ENCODE data around the gene KIF15.
"Not testable (repeated sequence)": the region's sequence is repeated elsewhere in the genome, so short reads cannot be mapped to it uniquely, and the experiment has no call there.

KIF15 gene

GRCh38 chr3:44805960-44806359 lies 44.4 kb downstream of the KIF15 start:
- no peak for DNase-seq
- in situ Hi-C loops (cut with MboI; ENCODE audit: low pct_unique_long_range_greater_than_20kb, low sequenced_read_pairs): no loop called here

DNA sequence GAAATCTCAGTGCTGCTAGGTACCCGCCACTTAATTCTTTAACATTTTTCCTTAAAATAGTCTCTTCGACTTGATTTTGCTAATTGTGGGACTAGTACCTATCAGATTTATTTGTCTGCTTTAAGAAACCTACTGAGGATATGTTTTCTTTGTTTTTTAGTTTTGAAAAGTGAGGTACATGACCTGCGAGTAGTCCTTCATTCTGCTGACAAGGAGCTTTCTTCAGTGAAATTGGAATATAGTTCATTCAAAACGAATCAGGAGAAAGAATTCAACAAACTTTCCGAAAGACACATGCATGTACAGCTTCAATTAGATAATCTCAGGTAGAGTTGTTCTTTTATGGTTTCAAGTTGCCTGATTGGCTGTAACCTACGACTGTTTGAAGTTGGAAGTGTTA lies 53.2 kb downstream of the KIF15 start:
- DNase-seq: no peak
- in situ Hi-C loops (cut with MboI; ENCODE audit: low pct_unique_long_range_greater_than_20kb, low sequenced_read_pairs): no loop called here

DNA sequence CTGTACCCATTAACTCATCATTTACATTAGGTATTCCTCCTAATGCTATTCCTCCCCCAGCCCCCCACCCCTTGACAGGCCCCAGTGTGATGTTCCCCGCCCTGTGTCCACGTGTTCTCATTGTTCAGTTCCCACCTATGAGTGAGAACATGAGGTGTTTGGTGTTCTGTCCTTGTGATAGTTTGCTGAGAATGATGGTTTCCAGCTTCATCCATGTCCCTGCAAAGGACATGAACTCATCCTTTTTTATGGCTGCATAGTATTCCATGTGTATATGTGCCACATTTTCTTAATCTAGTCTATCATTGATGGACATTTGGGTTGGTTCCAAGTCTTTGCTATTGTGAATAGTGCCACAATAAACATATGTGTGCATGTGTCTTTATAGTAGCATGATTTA lies 54.7 kb downstream of the KIF15 start:
- DNase-seq; in situ Hi-C loops (cut with MboI; ENCODE audit: low pct_unique_long_range_greater_than_20kb, low sequenced_read_pairs): not testable (repeated sequence)

GRCh38 chr3:44821206-44821605 lies 59.6 kb downstream of the KIF15 start:
- DNase-seq; in situ Hi-C loops (cut with MboI; ENCODE audit: low pct_unique_long_range_greater_than_20kb, low sequenced_read_pairs): not testable (repeated sequence)

GRCh38 chr3:44825264-44825925 lies 63.8 kb downstream of the KIF15 start:
- DNase-seq: no peak

GRCh38 chr3:44827196-44827595 lies 65.6 kb downstream of the KIF15 start:
- no peak for DNase-seq
- in situ Hi-C loops (cut with MboI; ENCODE audit: low pct_unique_long_range_greater_than_20kb, low sequenced_read_pairs): no loop called here

More at GRCh38 chr3:44825264-44825925, 63.8 kb downstream of the KIF15 start:
- in situ Hi-C loops (cut with MboI; ENCODE audit: low pct_unique_long_range_greater_than_20kb, low sequenced_read_pairs): no loop called here

DNA sequence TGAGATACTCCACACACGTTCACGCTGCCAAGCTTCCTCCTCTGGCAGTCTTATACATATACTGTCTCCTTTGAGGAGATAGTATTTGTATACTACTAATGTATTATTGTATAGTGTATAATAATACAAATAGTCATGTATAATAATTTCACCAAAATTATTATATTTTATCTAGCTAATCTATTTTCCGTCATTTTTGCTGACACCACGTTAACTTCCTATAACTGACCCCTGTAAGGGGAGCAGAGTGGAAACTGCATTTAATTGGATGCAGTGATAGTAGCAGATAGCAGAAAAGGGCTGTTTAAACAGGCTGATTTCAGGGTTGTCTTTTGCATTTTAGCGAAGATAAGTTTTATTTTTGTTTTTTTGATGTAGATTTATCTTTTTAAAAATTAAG lies 69.6 kb downstream of the KIF15 start:
- DNase-seq: no peak
- in situ Hi-C loops (cut with MboI; ENCODE audit: low pct_unique_long_range_greater_than_20kb, low sequenced_read_pairs): no loop called here

- no peak for DNase-seq
- in situ Hi-C loops (cut with MboI; ENCODE audit: low pct_unique_long_range_greater_than_20kb, low sequenced_read_pairs): no loop called here
Observed at GRCh38 chr3:44832032-44832431, 70.4 kb downstream of the KIF15 start.

- in situ Hi-C loops (cut with MboI; ENCODE audit: low pct_unique_long_range_greater_than_20kb, low sequenced_read_pairs): no loop called here
Observed at GRCh38 chr3:44832965-44833364, 71.4 kb downstream of the KIF15 start.

DNA sequence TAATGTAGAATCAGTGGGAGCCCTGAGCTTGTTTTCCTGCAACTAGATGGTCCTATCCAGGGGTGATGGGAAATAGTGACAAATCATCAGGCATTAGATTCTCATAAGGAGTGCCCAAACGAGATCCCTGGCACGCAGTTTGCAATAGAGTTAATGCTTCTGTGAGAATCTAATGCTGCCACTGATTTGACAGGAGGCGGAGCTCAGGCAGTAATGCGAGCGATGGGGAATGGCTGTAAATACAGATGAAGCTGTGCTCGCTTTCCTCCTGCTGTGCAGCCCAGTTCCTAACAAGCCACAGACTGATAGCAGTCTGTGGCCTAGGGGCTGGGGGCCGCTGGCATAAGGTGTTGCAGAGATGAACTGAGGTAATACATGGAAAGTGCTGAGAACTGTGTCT lies 71.8 kb downstream of the KIF15 start:
- no peak for DNase-seq
- in situ Hi-C loops (cut with MboI; ENCODE audit: low pct_unique_long_range_greater_than_20kb, low sequenced_read_pairs): no loop called here

More at GRCh38 chr3:44832965-44833364, 71.4 kb downstream of the KIF15 start:
- no peak for DNase-seq

GRCh38 chr3:44835684-44836083 lies 74.1 kb downstream of the KIF15 start:
- DNase-seq: no peak
- in situ Hi-C loops (cut with MboI; ENCODE audit: low pct_unique_long_range_greater_than_20kb, low sequenced_read_pairs): no loop called here

DNA sequence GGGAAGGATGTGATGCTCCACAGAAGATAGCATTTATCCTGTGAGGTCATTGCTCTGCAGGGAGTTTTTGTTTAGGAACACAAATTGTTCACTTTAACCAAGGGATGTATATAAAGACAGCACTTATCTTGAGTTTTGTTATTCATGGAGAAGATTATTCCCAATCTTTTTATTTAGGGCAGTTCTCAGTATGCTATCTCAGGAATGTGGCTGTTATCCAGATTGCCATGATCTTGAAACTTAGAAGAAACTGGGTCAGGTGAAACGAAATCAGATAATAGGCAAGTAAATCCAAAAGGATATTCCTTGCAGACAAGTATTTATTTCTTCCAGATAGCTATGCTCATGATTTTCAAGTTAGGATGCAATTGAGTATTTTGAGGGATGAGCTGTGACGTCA lies 80.8 kb downstream of the KIF15 start:
- in situ Hi-C loops (cut with MboI; ENCODE audit: low pct_unique_long_range_greater_than_20kb, low sequenced_read_pairs): no loop called here
- no peak for DNase-seq

DNA sequence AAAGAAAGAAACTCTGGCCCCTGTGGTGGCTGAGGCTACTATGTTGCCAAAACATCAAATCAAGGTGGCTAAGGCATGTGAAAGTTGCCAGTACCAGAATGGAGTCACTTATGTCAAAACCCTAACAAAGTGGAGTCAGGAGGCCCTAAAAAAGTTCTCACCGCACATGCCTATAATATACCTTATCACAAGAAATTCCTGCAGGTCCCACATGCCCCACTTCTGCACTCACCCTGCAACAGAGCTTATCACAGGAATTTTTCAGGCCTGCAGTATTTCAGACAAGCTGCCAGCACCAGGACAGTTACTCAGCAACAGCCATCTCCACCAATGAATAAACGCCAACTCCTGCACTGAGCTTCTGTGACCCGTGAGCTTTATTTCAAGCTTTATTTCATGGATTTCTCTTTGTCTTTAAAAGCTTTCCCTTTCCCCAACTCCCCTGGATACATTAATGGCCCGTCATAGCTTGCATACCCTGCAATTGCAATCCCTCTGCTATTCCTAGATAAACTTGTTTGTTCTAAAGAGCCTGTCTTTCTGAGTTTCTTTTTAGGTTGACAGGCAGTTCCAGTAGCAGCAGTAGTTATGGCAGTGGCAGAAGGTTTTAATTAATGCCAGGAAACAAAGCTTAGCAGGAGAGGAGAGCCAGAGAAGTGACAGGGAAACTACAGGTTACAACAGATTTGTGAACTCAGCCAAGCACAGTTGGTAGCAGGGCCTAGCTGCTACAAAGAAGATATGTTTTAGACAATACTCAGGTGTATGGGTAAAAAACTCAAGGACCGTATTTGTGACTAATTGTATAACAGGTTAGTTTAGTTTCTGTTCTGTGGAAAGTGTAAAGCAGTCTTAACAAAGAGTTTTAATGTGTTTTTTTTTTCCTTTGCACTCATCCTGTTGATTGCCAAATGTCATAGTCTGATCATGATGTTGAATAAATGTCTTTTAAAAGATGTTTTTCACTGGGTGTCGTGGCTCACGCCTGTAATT lies 84.2 kb downstream of the KIF15 start:
- in situ Hi-C loops (cut with MboI; ENCODE audit: low pct_unique_long_range_greater_than_20kb, low sequenced_read_pairs): no loop called here
- DNase-seq: no peak

GRCh38 chr3:44848634-44849033 lies 87.0 kb downstream of the KIF15 start:
- no peak for DNase-seq
- in situ Hi-C loops (cut with MboI; ENCODE audit: low pct_unique_long_range_greater_than_20kb, low sequenced_read_pairs): no loop called here

GRCh38 chr3:44856663-44857062 lies 95.1 kb downstream of the KIF15 start:
- in situ Hi-C loops (cut with MboI; ENCODE audit: low pct_unique_long_range_greater_than_20kb, low sequenced_read_pairs); DNase-seq: not testable (repeated sequence)

DNA sequence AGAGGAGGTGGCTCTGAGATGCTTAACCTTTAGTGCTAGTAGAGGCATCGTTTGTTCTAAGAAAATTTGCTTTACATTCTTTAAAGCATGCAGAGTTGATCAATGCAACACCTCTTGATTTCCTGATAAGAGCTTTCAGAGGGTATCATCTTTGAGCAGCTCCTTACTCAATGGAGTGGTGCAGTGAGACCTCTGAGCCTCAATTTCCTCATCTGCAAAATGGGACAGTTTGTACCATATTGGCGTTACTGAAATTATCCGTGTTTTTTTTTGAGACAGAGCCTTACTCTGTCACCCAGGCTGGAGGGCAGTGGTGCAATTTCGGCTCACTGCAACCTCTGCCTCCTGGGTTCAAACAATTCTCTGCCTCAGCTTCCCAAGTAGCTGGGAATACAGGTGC lies 98.5 kb downstream of the KIF15 start:
- in situ Hi-C loops (cut with MboI; ENCODE audit: low pct_unique_long_range_greater_than_20kb, low sequenced_read_pairs): no loop called here
- no peak for DNase-seq

- in situ Hi-C loops (cut with MboI; ENCODE audit: low pct_unique_long_range_greater_than_20kb, low sequenced_read_pairs): no loop called here
Observed at GRCh38 chr3:44861412-44862225, 100.0 kb downstream of the KIF15 start, which contains the start of gene TMEM42. TSS of gene TMEM42 (plus strand) at chr3:44861912. CDS start at chr3:44861925, 13 bp downstream.

GRCh38 chr3:44862226-44862637 lies 100.6 kb downstream of the KIF15 start:
- DNase-seq: no peak
- in situ Hi-C loops (cut with MboI; ENCODE audit: low pct_unique_long_range_greater_than_20kb, low sequenced_read_pairs): no loop called here

More at GRCh38 chr3:44861412-44862225, 100.0 kb downstream of the KIF15 start, which contains the start of gene TMEM42:
- no peak for DNase-seq

Data from KBM-7 (cell line).